Measurements from ENCODE around the gene NAALADL2.

The NAALADL2 gene

GRCh38 chr3:175591375-175591774 is 732.2 kb downstream of the NAALADL2 start:
- no peak for TF ChIP-seq USF1 (IDR thresholded peaks at IDR 0.05)

- TF ChIP-seq CEBPB (IDR thresholded peaks at IDR 0.05) (no peak), CREB1 (IDR thresholded peaks at IDR 0.05; ENCODE audit: low read depth) (no peak), EGR1 (IDR thresholded peaks at IDR 0.05) (no peak), TEAD4 (IDR thresholded peaks at IDR 0.05) (no peak), REST (IDR thresholded peaks at IDR 0.05; ENCODE audit: low read depth) (no peak), RAD21 (IDR thresholded peaks at IDR 0.05; ENCODE audit: low read depth) (no peak), USF1 (IDR thresholded peaks at IDR 0.05) (no peak)
These were observed 734.2 kb downstream of the NAALADL2 start for GRCh38 chr3:175593331-175593730.

GRCh38 chr3:175598740-175599139 is 739.6 kb downstream of the NAALADL2 start:
- no peak for TF ChIP-seq REST (IDR thresholded peaks at IDR 0.05; ENCODE audit: low read depth)
- TF ChIP-seq CEBPB (IDR thresholded peaks at IDR 0.05): no peak
- no peak for TF ChIP-seq YY1 (IDR thresholded peaks at IDR 0.05; ENCODE audit: low read depth)
- TF ChIP-seq ZBTB7A (IDR thresholded peaks at IDR 0.05; ENCODE audit: low read depth): no peak
- TF ChIP-seq MAX (IDR thresholded peaks at IDR 0.05): no peak
- no peak for TF ChIP-seq FOXM1 (IDR thresholded peaks at IDR 0.05; ENCODE audit: borderline replicate concordance, low read depth)
- no peak for TF ChIP-seq TEAD4 (IDR thresholded peaks at IDR 0.05)
- TF ChIP-seq EP300 (IDR thresholded peaks at IDR 0.05; ENCODE audit: borderline replicate concordance): no peak
- no peak for TF ChIP-seq USF1 (IDR thresholded peaks at IDR 0.05)
- no peak for TF ChIP-seq NFIC (IDR thresholded peaks at IDR 0.05)
- TF ChIP-seq EGR1 (IDR thresholded peaks at IDR 0.05): no peak
- TF ChIP-seq TCF12 (IDR thresholded peaks at IDR 0.05; ENCODE audit: low read depth): no peak
- TF ChIP-seq TAF1 (IDR thresholded peaks at IDR 0.05; ENCODE audit: low read depth): no peak
- no peak for TF ChIP-seq CREB1 (IDR thresholded peaks at IDR 0.05; ENCODE audit: low read depth)
- no peak for TF ChIP-seq RAD21 (IDR thresholded peaks at IDR 0.05; ENCODE audit: low read depth)

- TF ChIP-seq TEAD4 (IDR thresholded peaks at IDR 0.05): no peak
- no peak for TF ChIP-seq FOXM1 (IDR thresholded peaks at IDR 0.05; ENCODE audit: borderline replicate concordance, low read depth)
- no peak for TF ChIP-seq TCF12 (IDR thresholded peaks at IDR 0.05; ENCODE audit: low read depth)
- TF ChIP-seq EP300 (IDR thresholded peaks at IDR 0.05; ENCODE audit: borderline replicate concordance): no peak
- no peak for TF ChIP-seq RAD21 (IDR thresholded peaks at IDR 0.05; ENCODE audit: low read depth)
- TF ChIP-seq CREB1 (IDR thresholded peaks at IDR 0.05; ENCODE audit: low read depth): no peak
These were observed 742.4 kb downstream of the NAALADL2 start for GRCh38 chr3:175601521-175601920.

- TF ChIP-seq TAF1 (IDR thresholded peaks at IDR 0.05; ENCODE audit: low read depth) (no peak), FOXM1 (IDR thresholded peaks at IDR 0.05; ENCODE audit: borderline replicate concordance, low read depth) (no peak), ZBTB7A (IDR thresholded peaks at IDR 0.05; ENCODE audit: low read depth) (no peak), REST (IDR thresholded peaks at IDR 0.05; ENCODE audit: low read depth) (no peak), TEAD4 (IDR thresholded peaks at IDR 0.05) (no peak), EP300 (IDR thresholded peaks at IDR 0.05; ENCODE audit: borderline replicate concordance) (no peak), CEBPB (IDR thresholded peaks at IDR 0.05) (no peak), NFIC (IDR thresholded peaks at IDR 0.05) (no peak), YY1 (IDR thresholded peaks at IDR 0.05; ENCODE audit: low read depth) (no peak), RAD21 (IDR thresholded peaks at IDR 0.05; ENCODE audit: low read depth) (no peak), MAX (IDR thresholded peaks at IDR 0.05) (no peak), EGR1 (IDR thresholded peaks at IDR 0.05) (no peak), CREB1 (IDR thresholded peaks at IDR 0.05; ENCODE audit: low read depth) (no peak), TCF12 (IDR thresholded peaks at IDR 0.05; ENCODE audit: low read depth) (no peak)
These were observed 746.7 kb downstream of the NAALADL2 start for GRCh38 chr3:175605851-175606250.
